Astrocyte (in vitro differentiated cells and primary cell): ENCODE measurements around the gene P2RX4. TPM values are rescaled to one million over a fixed set of nuclear protein-coding genes. Genes with fewer than 3 reads are reported as not detected.

Experiments used
- DNase-seq: peaks from one replicate; pipeline ENCODE4 v3.0.0-alpha.2; 2010; ENCODE audit warnings: low read depth
- FAIRE-seq: peaks from 2 replicates; lab custom pipeline; 2011; peaks lifted over from hg19 to GRCh38; lab: Jason Lieb, UNC
- H2AFZ ChIP-seq: 2 replicates; pipeline ENCODE4 v1.6.0; 2012; ENCODE audit warnings: low read depth, low read length, inconsistent platforms
- H3K27ac ChIP-seq: 2 replicates; pipeline ENCODE4 v1.5.1; 2011; ENCODE audit warnings: low read depth, low read length, inconsistent platforms
- H3K27me3 ChIP-seq: 2 replicates; pipeline ENCODE4 v1.6.0; 2011; ENCODE audit warnings: low read length, inconsistent platforms; ENCODE audit not compliant: insufficient read depth
- H3K36me3 ChIP-seq: 2 replicates; pipeline ENCODE4 v1.5.1; 2011; ENCODE audit warnings: low read length, inconsistent platforms; ENCODE audit not compliant: insufficient read depth
- H3K4me1 ChIP-seq: 2 replicates; pipeline ENCODE4 v1.5.1; 2011; ENCODE audit warnings: low read length, inconsistent platforms; ENCODE audit not compliant: insufficient read depth
- H3K4me2 ChIP-seq: 2 replicates; pipeline ENCODE4 v1.6.0; 2012; ENCODE audit warnings: low read length, inconsistent platforms
- H3K4me3 ChIP-seq: 2 replicates; pipeline ENCODE4 v1.5.1; 2011; ENCODE audit warnings: low read depth, mild to moderate bottlenecking, low read length, inconsistent platforms; ENCODE audit not compliant: insufficient read depth
- H3K79me2 ChIP-seq: 2 replicates; pipeline ENCODE4 v1.6.0; 2012; ENCODE audit warnings: mild to moderate bottlenecking, low read length, inconsistent platforms; ENCODE audit not compliant: insufficient read depth
- H3K9ac ChIP-seq: 2 replicates; pipeline ENCODE4 v1.6.0; 2012; ENCODE audit warnings: mild to moderate bottlenecking, low read length, inconsistent platforms
- H3K9me3 ChIP-seq: 2 replicates; pipeline ENCODE4 v1.5.1; 2012; ENCODE audit warnings: low read depth, mild to moderate bottlenecking, low read length, inconsistent platforms; ENCODE audit not compliant: insufficient read depth
- H4K20me1 ChIP-seq: 2 replicates; pipeline ENCODE4 v1.6.0; 2012; ENCODE audit warnings: low read length, inconsistent platforms; ENCODE audit not compliant: insufficient read depth
- H3K27ac Mint-ChIP-seq: one replicate; pipeline ENCODE4 v1.8.0; 2021; ENCODE audit warnings: mild to moderate bottlenecking, mixed read lengths; ENCODE audit not compliant: unreplicated experiment
- H3K27me3 Mint-ChIP-seq: one replicate; pipeline ENCODE4 v1.8.0; 2021; ENCODE audit warnings: low read depth, mixed read lengths; ENCODE audit not compliant: unreplicated experiment
- H3K36me3 Mint-ChIP-seq: one replicate; pipeline ENCODE4 v1.8.0; 2021; ENCODE audit warnings: low read depth, mixed read lengths; ENCODE audit not compliant: unreplicated experiment
- H3K4me1 Mint-ChIP-seq: one replicate; pipeline ENCODE4 v1.8.0; 2021; ENCODE audit warnings: low read depth, mixed read lengths; ENCODE audit not compliant: unreplicated experiment
- H3K4me3 Mint-ChIP-seq: one replicate; pipeline ENCODE4 v1.8.0; 2021; ENCODE audit warnings: mild to moderate bottlenecking, moderate library complexity, mixed read lengths; ENCODE audit not compliant: unreplicated experiment
- H3K9me3 Mint-ChIP-seq: one replicate; pipeline ENCODE4 v1.8.0; 2021; ENCODE audit warnings: mild to moderate bottlenecking, mixed read lengths; ENCODE audit not compliant: unreplicated experiment
- CTCF ChIP-seq: IDR thresholded peaks from 2 replicates; pipeline ENCODE4 v1.5.1; 2011; ENCODE audit warnings: low read depth, mild to moderate bottlenecking, inconsistent platforms, low read length, moderate library complexity; ENCODE audit not compliant: insufficient read depth
- EZH2 ChIP-seq: IDR thresholded peaks from 2 replicates; pipeline ENCODE4 v1.6.1; 2012; ENCODE audit warnings: mild to moderate bottlenecking, low read length, inconsistent platforms; ENCODE audit not compliant: insufficient read depth
- total RNA-seq: library from RNA; stranded (reverse); gene quantifications from 2 replicates; pipeline ENCODE4 v1.2.1, GENCODE V29; 2021

Gene P2RX4
- total RNA-seq, 1 donor from 2014 or later = 13.9 TPM

GRCh38 chr12:121230538-121230907 is 20.6 kb downstream of the P2RX4 start:
- H3K79me2 ChIP-seq = no peaks in the 10 kb centered on the region
- no peak for FAIRE-seq

GRCh38 chr12:121232163-121232562 is 22.2 kb downstream of the P2RX4 start:
- no peak for DNase-seq
- TF ChIP-seq CTCF = no peak
- no peak for TF ChIP-seq EZH2

More at GRCh38 chr12:121230538-121230907, 20.6 kb downstream of the P2RX4 start:
- Mint-ChIP-seq H3K27me3 (no peaks in the 10 kb centered on the region), H3K27ac (no peak overlapping the region), H3K9me3 (no peaks in the 10 kb centered on the region), H3K4me1 (no peaks in the 10 kb centered on the region), H3K36me3 (peaks cover 12% of the 10 kb centered on the region), H3K4me3 (no peak overlapping the region)
- TF ChIP-seq CTCF (no peak), EZH2 (no peak)
- Histone ChIP-seq H3K36me3 (no peaks in the 10 kb centered on the region), H3K4me2 (no peak overlapping the region), H3K27me3 (no peaks in the 10 kb centered on the region), H3K9ac (no peak overlapping the region), H3K9me3 (no peaks in the 10 kb centered on the region), H3K4me3 (no peak overlapping the region), H4K20me1 (no peaks in the 10 kb centered on the region), H2AFZ (no peak overlapping the region), H3K27ac (no peak overlapping the region), H3K4me1 (no peaks in the 10 kb centered on the region)
- no peak for DNase-seq

GRCh38 chr12:121232977-121233627 is 23.2 kb downstream of the P2RX4 start:
- no peaks in the 10 kb centered on the region for H3K27me3 ChIP-seq
- TF ChIP-seq EZH2 (no peak), CTCF (no peak)
- H2AFZ ChIP-seq = no peak overlapping the region
- no peaks in the 10 kb centered on the region for H4K20me1 ChIP-seq
- FAIRE-seq (no peak), DNase-seq (no peak)
- no peaks in the 10 kb centered on the region for H3K4me1 Mint-ChIP-seq
- no peak overlapping the region for H3K27ac Mint-ChIP-seq
- no peaks in the 10 kb centered on the region for H3K27me3 Mint-ChIP-seq
- no peaks in the 10 kb centered on the region for H3K4me1 ChIP-seq
- no peaks in the 10 kb centered on the region for H3K9me3 Mint-ChIP-seq
- H3K9me3 ChIP-seq = no peaks in the 10 kb centered on the region
- H3K9ac ChIP-seq = no peak overlapping the region
- H3K36me3 Mint-ChIP-seq = peaks cover 9% of the 10 kb centered on the region
- no peak overlapping the region for H3K4me2 ChIP-seq
- no peak overlapping the region for H3K4me3 Mint-ChIP-seq
- no peak overlapping the region for H3K27ac ChIP-seq
- no peaks in the 10 kb centered on the region for H3K79me2 ChIP-seq
- no peak overlapping the region for H3K4me3 ChIP-seq
- H3K36me3 ChIP-seq = no peaks in the 10 kb centered on the region

More at GRCh38 chr12:121232163-121232562, 22.2 kb downstream of the P2RX4 start:
- no peaks in the 10 kb centered on the region for H3K9me3 Mint-ChIP-seq
- Histone ChIP-seq H4K20me1 (no peaks in the 10 kb centered on the region), H3K9ac (no peak overlapping the region), H3K4me2 (no peak overlapping the region), H3K27ac (no peak overlapping the region), H2AFZ (no peak overlapping the region), H3K9me3 (no peaks in the 10 kb centered on the region), H3K27me3 (no peaks in the 10 kb centered on the region), H3K4me3 (no peak overlapping the region), H3K79me2 (no peaks in the 10 kb centered on the region), H3K36me3 (no peaks in the 10 kb centered on the region), H3K4me1 (no peaks in the 10 kb centered on the region)
- peaks cover 9% of the 10 kb centered on the region for H3K36me3 Mint-ChIP-seq
- H3K27ac Mint-ChIP-seq = no peak overlapping the region
- FAIRE-seq = no peak
- H3K4me1 Mint-ChIP-seq = no peaks in the 10 kb centered on the region
- H3K27me3 Mint-ChIP-seq = no peaks in the 10 kb centered on the region
- H3K4me3 Mint-ChIP-seq = no peak overlapping the region
